G401.6 (cell line): ENCODE results near the gene DNAJC25.
"Not testable (repeated sequence)": the region's sequence is repeated elsewhere in the genome, so short reads cannot be mapped to it uniquely, and the experiment has no call there.

Source experiments
- FAIRE-seq: peaks from 2 replicates; lab custom pipeline; 2012; peaks lifted over from hg19 to GRCh38; lab: Jason Lieb, UNC

DNAJC25 gene

DNA sequence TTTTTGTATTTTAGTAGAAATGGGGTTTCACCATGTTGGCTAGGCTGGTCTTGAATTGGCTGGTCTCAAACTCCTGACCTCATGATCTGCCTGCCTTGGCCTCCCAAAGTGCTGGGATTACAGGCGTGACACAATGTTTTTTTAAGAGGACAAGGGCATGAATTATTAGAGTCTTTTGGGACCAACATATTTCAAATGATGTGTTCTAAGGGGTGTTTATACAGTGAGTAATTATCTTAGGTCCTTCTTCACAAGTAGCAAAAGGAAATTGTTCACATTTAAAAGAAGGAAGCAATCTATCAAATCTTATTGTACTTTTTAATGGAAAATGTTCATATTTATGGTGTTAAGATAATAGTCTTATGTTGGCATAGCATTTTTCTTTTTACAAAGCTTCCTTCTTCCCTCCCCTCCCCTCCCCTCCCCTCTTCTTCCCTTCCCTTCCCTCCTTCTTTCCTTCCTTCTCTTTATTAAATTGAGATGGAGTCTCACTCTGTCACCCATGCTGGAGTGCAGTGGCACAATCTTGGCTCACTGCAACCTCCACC lies 37.0 kb downstream of the DNAJC25 start:
- no peak for FAIRE-seq

DNA sequence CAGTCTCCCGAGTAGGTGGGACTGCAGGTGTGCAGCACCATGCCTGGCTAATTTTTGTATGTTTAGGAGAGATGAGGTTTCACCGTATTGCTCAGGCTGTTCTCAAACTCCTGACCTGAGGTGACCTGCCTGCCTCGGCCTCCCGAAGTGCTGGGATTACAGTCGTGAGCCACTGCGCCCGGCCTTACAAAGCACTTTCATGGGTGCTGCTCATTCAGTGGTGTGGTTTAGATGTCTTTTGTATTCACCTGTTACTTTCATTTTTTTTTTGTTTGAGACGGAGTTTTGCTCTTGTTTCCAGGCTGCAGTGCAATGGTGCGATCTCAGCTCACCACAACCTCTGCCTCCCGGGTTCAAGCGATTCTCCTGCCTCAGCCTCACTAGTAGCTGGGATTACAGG lies 37.5 kb downstream of the DNAJC25 start:
- FAIRE-seq = not testable (repeated sequence)

- no peak for FAIRE-seq
Observed at GRCh38 chr9:111674319-111674718, 43.2 kb downstream of the DNAJC25 start.

DNA sequence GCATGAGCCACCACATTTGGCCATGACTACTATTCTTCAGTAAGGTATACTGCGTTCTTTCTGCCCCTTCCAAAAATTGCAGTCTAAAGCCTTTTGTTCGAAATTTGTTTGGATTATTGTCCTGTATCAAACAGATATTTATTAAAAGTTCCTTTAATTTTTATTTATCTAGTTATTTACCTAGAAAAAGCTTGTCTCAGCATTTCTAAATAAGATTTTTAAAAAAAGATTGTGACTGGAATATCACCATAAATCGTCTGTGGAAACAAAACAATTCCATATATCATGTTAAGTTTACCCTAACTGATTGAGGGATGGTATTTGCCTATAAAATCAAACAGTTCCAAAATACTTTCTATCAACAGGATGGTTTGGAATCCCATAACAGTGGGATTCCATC lies 45.0 kb downstream of the DNAJC25 start:
- no peak for FAIRE-seq

DNA sequence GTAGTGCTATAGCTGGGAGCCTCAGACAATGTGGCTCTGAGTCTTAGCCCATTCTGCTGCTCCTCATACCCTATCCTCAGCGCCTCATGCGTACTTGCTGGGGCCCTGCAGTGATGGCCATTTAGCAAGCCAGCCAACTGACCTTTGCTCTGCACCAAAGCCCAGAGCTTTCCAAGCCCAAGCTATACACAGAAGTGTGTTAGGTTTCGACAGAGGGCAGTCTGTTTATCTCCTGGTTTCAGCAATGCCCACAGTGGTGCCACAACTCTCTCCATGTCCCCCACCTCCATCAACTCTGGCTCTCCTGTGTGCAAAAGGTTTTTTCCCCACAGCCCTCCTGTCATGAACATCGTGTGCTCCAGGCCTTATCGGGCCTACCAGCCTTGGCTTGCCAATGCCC lies 47.2 kb downstream of the DNAJC25 start:
- no peak for FAIRE-seq

- no peak for FAIRE-seq
Observed at GRCh38 chr9:111679199-111679598, 48.1 kb downstream of the DNAJC25 start.

- FAIRE-seq = no peak
Observed at GRCh38 chr9:111683392-111683791, 52.3 kb downstream of the DNAJC25 start.

GRCh38 chr9:111691672-111692329 lies 60.7 kb downstream of the DNAJC25 start:
- FAIRE-seq = peak; percentile 97

GRCh38 chr9:111696796-111697195 lies 65.7 kb downstream of the DNAJC25 start:
- FAIRE-seq = peak; percentile 8

GRCh38 chr9:111700776-111701175 lies 69.6 kb downstream of the DNAJC25 start:
- FAIRE-seq = no peak
